Astrocyte (in vitro differentiated cells and primary cell): ENCODE measurements around the gene CLIC6. TPM values are rescaled to one million over a fixed set of nuclear protein-coding genes. Genes with fewer than 3 reads are reported as not detected.

Source experiments
- DNase-seq: peaks from one replicate; pipeline ENCODE4 v3.0.0-alpha.2; 2010; ENCODE audit warnings: low read depth
- FAIRE-seq: peaks from 2 replicates; lab custom pipeline; 2011; peaks lifted over from hg19 to GRCh38; lab: Jason Lieb, UNC
- H2AFZ ChIP-seq: 2 replicates; pipeline ENCODE4 v1.6.0; 2012; ENCODE audit warnings: low read depth, low read length, inconsistent platforms
- H3K27ac ChIP-seq: 2 replicates; pipeline ENCODE4 v1.5.1; 2011; ENCODE audit warnings: low read depth, low read length, inconsistent platforms
- H3K27me3 ChIP-seq: 2 replicates; pipeline ENCODE4 v1.6.0; 2011; ENCODE audit warnings: low read length, inconsistent platforms; ENCODE audit not compliant: insufficient read depth
- H3K36me3 ChIP-seq: 2 replicates; pipeline ENCODE4 v1.5.1; 2011; ENCODE audit warnings: low read length, inconsistent platforms; ENCODE audit not compliant: insufficient read depth
- H3K4me1 ChIP-seq: 2 replicates; pipeline ENCODE4 v1.5.1; 2011; ENCODE audit warnings: low read length, inconsistent platforms; ENCODE audit not compliant: insufficient read depth
- H3K4me2 ChIP-seq: 2 replicates; pipeline ENCODE4 v1.6.0; 2012; ENCODE audit warnings: low read length, inconsistent platforms
- H3K4me3 ChIP-seq: 2 replicates; pipeline ENCODE4 v1.5.1; 2011; ENCODE audit warnings: low read depth, mild to moderate bottlenecking, low read length, inconsistent platforms; ENCODE audit not compliant: insufficient read depth
- H3K79me2 ChIP-seq: 2 replicates; pipeline ENCODE4 v1.6.0; 2012; ENCODE audit warnings: mild to moderate bottlenecking, low read length, inconsistent platforms; ENCODE audit not compliant: insufficient read depth
- H3K9ac ChIP-seq: 2 replicates; pipeline ENCODE4 v1.6.0; 2012; ENCODE audit warnings: mild to moderate bottlenecking, low read length, inconsistent platforms
- H3K9me3 ChIP-seq: 2 replicates; pipeline ENCODE4 v1.5.1; 2012; ENCODE audit warnings: low read depth, mild to moderate bottlenecking, low read length, inconsistent platforms; ENCODE audit not compliant: insufficient read depth
- H4K20me1 ChIP-seq: 2 replicates; pipeline ENCODE4 v1.6.0; 2012; ENCODE audit warnings: low read length, inconsistent platforms; ENCODE audit not compliant: insufficient read depth
- H3K27ac Mint-ChIP-seq: one replicate; pipeline ENCODE4 v1.8.0; 2021; ENCODE audit warnings: mild to moderate bottlenecking, mixed read lengths; ENCODE audit not compliant: unreplicated experiment
- H3K27me3 Mint-ChIP-seq: one replicate; pipeline ENCODE4 v1.8.0; 2021; ENCODE audit warnings: low read depth, mixed read lengths; ENCODE audit not compliant: unreplicated experiment
- H3K36me3 Mint-ChIP-seq: one replicate; pipeline ENCODE4 v1.8.0; 2021; ENCODE audit warnings: low read depth, mixed read lengths; ENCODE audit not compliant: unreplicated experiment
- H3K4me1 Mint-ChIP-seq: one replicate; pipeline ENCODE4 v1.8.0; 2021; ENCODE audit warnings: low read depth, mixed read lengths; ENCODE audit not compliant: unreplicated experiment
- H3K4me3 Mint-ChIP-seq: one replicate; pipeline ENCODE4 v1.8.0; 2021; ENCODE audit warnings: mild to moderate bottlenecking, moderate library complexity, mixed read lengths; ENCODE audit not compliant: unreplicated experiment
- H3K9me3 Mint-ChIP-seq: one replicate; pipeline ENCODE4 v1.8.0; 2021; ENCODE audit warnings: mild to moderate bottlenecking, mixed read lengths; ENCODE audit not compliant: unreplicated experiment
- EZH2 ChIP-seq: IDR thresholded peaks from 2 replicates; pipeline ENCODE4 v1.6.1; 2012; ENCODE audit warnings: mild to moderate bottlenecking, low read length, inconsistent platforms; ENCODE audit not compliant: insufficient read depth
- total RNA-seq: library from RNA; stranded (reverse); gene quantifications from 2 replicates; pipeline ENCODE4 v1.2.1, GENCODE V29; 2021
- TF ChIP-seq, protein P1 (sequence below): IDR thresholded peaks from 2 replicates; pipeline ENCODE4 v1.5.1; 2011; ENCODE audit warnings: low read depth, mild to moderate bottlenecking, inconsistent platforms, low read length, moderate library complexity; ENCODE audit not compliant: insufficient read depth

Gene CLIC6
- total RNA-seq, 1 donor from 2014 or later: 0.30 TPM

DNA sequence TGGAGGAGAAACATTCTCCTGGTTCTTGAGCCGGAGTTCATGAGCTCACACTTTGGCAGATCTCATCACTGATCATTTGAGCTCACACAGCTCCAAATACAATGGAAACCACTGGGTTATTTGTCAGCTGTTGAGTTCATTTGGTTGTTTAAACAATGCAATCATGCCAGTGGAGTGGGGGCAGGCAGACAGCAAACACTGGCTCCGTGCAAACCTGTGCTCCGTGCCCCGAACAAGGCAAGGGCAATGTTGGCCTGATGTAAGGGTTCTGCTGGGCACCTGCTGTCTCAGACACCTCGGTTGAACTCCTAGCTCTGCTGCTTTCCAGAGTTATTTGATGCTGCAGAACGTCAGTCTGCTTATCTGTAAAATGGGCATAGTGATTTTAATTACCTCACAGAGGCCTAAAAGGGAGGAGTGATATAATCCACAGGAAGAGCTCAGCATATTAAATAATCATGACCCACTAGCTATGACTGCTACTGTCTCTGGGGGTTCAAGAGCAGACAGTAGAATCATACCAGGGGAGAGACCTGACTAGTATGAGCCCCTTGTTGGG, 20.0 kb upstream of the CLIC6 start:
- peaks cover 19% of the 10 kb centered on the region for H3K9me3 Mint-ChIP-seq
- peaks cover 17% of the 10 kb centered on the region for H3K27me3 Mint-ChIP-seq
- H3K4me3 Mint-ChIP-seq: no peak overlapping the region
- TF ChIP-seq EZH2: no peak
- TF ChIP-seq, protein P1, sequence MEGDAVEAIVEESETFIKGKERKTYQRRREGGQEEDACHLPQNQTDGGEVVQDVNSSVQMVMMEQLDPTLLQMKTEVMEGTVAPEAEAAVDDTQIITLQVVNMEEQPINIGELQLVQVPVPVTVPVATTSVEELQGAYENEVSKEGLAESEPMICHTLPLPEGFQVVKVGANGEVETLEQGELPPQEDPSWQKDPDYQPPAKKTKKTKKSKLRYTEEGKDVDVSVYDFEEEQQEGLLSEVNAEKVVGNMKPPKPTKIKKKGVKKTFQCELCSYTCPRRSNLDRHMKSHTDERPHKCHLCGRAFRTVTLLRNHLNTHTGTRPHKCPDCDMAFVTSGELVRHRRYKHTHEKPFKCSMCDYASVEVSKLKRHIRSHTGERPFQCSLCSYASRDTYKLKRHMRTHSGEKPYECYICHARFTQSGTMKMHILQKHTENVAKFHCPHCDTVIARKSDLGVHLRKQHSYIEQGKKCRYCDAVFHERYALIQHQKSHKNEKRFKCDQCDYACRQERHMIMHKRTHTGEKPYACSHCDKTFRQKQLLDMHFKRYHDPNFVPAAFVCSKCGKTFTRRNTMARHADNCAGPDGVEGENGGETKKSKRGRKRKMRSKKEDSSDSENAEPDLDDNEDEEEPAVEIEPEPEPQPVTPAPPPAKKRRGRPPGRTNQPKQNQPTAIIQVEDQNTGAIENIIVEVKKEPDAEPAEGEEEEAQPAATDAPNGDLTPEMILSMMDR: no peak
- Histone ChIP-seq H3K27ac (no peak overlapping the region), H3K9me3 (peaks cover 8% of the 10 kb centered on the region), H3K4me2 (no peak overlapping the region), H3K9ac (no peak overlapping the region), H3K4me3 (no peak overlapping the region), H3K27me3 (peaks cover 26% of the 10 kb centered on the region), H3K36me3 (no peaks in the 10 kb centered on the region), H3K79me2 (no peaks in the 10 kb centered on the region), H2AFZ (no peak overlapping the region), H3K4me1 (no peaks in the 10 kb centered on the region), H4K20me1 (no peaks in the 10 kb centered on the region)
- H3K36me3 Mint-ChIP-seq: no peaks in the 10 kb centered on the region
- FAIRE-seq (no peak), DNase-seq (no peak)
- no peak overlapping the region for H3K27ac Mint-ChIP-seq
- peaks cover 2% of the 10 kb centered on the region for H3K4me1 Mint-ChIP-seq

DNA sequence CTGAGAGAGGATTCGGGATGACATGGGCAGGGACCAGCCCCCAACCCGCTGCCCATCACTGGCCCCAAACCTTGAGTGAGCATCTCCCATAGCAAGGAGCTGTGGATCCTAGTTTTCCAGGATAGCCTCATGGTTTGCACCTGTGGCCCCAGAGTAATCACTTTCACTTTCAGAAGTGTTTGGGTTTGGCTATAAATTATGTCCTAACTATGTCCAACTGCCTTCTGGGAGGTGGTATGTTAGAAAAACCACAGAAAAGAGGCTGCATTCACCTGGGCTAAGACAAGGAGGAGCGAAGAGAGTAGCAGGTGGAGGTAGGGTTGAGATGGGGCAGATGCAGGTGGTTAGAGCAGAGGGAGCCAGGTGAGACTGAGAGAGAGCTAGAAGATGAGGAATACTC, 19.4 kb upstream of the CLIC6 start:
- no peak overlapping the region for H3K4me3 ChIP-seq
- peaks cover 22% of the 10 kb centered on the region for H3K9me3 Mint-ChIP-seq
- no peak overlapping the region for H3K27ac Mint-ChIP-seq
- no peak overlapping the region for H3K9ac ChIP-seq
- no peaks in the 10 kb centered on the region for H3K4me1 ChIP-seq
- peaks cover 17% of the 10 kb centered on the region for H3K27me3 Mint-ChIP-seq
- H3K36me3 Mint-ChIP-seq: no peaks in the 10 kb centered on the region
- H3K27me3 ChIP-seq: peaks cover 28% of the 10 kb centered on the region
- no peak overlapping the region for H3K4me3 Mint-ChIP-seq
- no peak overlapping the region for H3K4me2 ChIP-seq
- no peaks in the 10 kb centered on the region for H4K20me1 ChIP-seq
- DNase-seq (no peak), FAIRE-seq (no peak)
- H3K36me3 ChIP-seq: no peaks in the 10 kb centered on the region
- peaks cover 2% of the 10 kb centered on the region for H3K4me1 Mint-ChIP-seq
- H3K79me2 ChIP-seq: no peaks in the 10 kb centered on the region
- TF ChIP-seq EZH2: no peak
- TF ChIP-seq, protein P1: no peak
- H3K9me3 ChIP-seq: peaks cover 8% of the 10 kb centered on the region
- H3K27ac ChIP-seq: no peak overlapping the region
- H2AFZ ChIP-seq: no peak overlapping the region

DNA sequence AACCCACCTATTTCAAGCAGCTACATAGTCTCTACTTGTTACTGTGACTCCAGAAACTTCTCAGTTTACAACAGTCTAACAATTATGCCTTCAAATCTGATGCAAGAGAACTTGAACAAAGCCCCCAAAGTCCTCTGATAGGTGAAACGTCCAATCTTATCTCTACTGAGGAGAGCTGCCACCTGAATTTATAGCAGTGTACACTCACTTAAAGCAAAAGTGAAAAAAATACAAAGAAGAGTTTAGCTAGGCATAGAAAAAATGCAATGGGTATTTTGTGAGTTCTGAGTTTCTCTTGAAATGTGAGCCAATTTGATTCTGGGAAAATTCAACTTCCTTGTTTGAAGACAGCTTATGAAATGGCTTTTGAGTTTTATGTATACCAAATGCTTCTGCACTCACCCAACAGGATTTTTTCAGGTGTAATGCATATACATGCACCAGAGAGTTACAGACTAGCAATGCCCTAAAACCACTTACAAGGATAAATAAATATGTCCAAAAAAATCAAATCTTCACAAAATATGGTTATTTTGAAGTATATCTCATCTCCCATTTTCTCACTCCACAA, 17.8 kb upstream of the CLIC6 start:
- FAIRE-seq (no peak), DNase-seq (no peak)
- Histone ChIP-seq H3K9ac (no peak overlapping the region), H3K36me3 (no peaks in the 10 kb centered on the region), H3K27me3 (peaks cover 35% of the 10 kb centered on the region), H3K4me2 (no peak overlapping the region), H3K27ac (no peak overlapping the region), H3K4me1 (no peaks in the 10 kb centered on the region), H3K79me2 (no peaks in the 10 kb centered on the region), H3K4me3 (no peak overlapping the region), H3K9me3 (peaks cover 8% of the 10 kb centered on the region), H2AFZ (no peak overlapping the region), H4K20me1 (no peaks in the 10 kb centered on the region)
- TF ChIP-seq, protein P1: no peak
- TF ChIP-seq EZH2: no peak
- no peaks in the 10 kb centered on the region for H3K36me3 Mint-ChIP-seq
- no peak overlapping the region for H3K4me3 Mint-ChIP-seq
- peaks cover 2% of the 10 kb centered on the region for H3K4me1 Mint-ChIP-seq
- H3K9me3 Mint-ChIP-seq: peaks cover 22% of the 10 kb centered on the region
- no peak overlapping the region for H3K27ac Mint-ChIP-seq
- peaks cover 22% of the 10 kb centered on the region for H3K27me3 Mint-ChIP-seq
